HG03045 (cell line): ENCODE data around the gene COL18A1.
"Not testable (repeated sequence)": the region's sequence is repeated elsewhere in the genome, so short reads cannot be mapped to it uniquely, and the experiment has no call there.

ENCODE experiments used
- ATAC-seq: cut with Tn5 transposase; IDR thresholded peaks from one replicate; pipeline ENCODE4 v1.9.1; 2021; ENCODE audit warnings: mild to moderate bottlenecking, moderate library complexity; ENCODE audit not compliant: unreplicated experiment

The COL18A1 gene

DNA sequence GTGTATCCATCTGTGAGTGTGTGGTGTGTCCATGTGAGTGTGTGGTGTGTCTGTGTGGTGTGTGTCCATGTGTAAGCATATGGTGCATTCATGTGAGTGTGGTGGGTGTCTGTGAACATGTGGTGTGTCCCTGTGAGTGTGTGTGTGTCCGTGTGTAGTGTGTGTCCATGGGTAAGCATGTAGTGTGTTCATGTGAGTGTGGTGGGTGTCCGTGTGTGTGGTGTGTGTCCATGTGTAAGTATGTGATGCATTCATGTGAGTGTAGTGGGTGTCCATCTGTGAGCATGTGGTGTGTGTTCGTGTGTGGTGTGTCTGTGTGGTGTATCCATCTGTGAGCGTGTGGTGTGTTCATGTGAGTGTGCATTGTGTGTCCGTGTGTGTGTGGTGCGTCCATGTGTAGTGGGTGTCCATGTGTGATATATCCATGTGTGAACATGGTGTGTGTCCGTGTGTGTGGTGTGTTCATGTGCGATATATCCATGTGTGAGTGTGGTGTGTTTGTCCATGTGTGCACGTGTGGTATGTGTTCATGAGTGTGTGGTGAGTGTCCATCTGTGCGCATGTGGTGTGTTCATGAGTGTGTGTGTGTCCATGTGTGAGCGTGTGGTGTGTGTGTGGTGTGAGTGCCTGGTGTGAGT lies 124.9 kb downstream of the COL18A1 start:
- ATAC-seq, result no peak

GRCh38 chr21:45530423-45531113 lies 125.6 kb downstream of the COL18A1 start:
- ATAC-seq, result no peak

GRCh38 chr21:45531114-45531392 lies 126.1 kb downstream of the COL18A1 start:
- not testable (repeated sequence) for ATAC-seq

DNA sequence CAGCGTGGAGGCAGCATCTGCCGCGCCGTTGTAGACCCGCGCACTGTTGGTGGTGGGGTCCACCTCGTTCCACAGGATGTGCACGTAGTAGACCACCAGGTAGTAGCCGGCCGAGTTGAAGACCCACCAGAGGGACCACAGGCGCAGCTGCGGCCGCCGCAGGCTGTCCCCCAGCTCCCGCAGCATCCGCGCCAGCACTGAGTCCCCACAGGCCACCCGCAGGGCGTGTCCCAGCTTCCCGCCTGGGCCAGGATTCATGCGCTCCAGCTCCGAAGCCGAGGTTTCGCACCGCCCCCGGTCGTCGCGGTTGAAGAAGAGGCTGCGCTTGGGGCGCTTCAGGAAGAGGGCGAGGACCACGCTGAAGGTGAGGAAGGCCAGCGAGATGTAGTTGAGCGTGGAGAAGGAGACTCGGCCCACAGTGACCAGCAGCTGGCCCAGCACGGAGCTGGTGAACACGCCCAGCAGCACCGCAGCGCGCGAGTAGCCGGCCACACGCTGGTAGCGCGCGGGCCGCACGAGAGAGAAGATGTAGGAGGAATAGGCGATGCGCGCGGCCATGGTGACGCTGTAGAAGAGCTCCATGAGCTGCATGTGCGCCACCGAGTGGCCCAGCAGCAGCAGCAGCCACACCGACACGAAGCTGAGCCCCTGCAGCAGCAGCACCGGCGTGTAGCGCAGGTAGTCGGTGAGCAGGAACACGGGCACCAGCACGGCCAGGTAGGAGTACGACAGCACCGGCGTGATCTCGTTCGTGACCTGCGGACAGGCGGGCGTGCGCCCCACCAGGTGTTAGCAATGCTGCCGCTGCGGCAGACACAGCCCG lies 126.6 kb downstream of the COL18A1 start:
- no peak for ATAC-seq

DNA sequence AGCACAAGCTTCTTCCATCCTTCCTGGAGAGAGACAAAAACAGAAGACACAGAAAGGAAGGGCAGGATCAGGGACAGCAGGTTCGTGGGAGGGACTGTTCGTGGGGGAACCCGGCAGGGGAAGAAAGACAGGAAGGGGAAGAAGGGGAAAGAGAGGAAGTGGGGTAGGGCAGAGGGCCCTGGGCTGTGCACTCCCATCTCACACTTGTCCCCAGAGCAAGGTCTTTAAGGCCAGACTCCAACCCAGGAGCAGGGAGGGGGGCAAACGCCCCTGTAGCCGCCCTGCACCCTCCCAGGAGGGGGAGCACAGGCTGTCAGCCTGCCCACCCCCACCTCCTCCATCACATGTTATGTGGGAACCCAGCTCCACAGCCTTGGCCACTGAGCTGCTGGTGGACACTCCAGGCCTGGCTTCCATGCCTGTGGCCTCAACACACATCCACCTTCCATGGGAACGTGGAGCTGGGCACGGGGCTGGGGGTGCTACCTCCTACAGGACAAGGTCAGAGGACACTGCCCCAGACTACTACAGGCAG lies 127.9 kb downstream of the COL18A1 start:
- ATAC-seq, result no peak

- no peak for ATAC-seq
These were observed 128.4 kb downstream of the COL18A1 start for GRCh38 chr21:45533361-45533845.

GRCh38 chr21:45533846-45534635 lies 129.1 kb downstream of the COL18A1 start:
- ATAC-seq, result no peak

- ATAC-seq, result no peak
These were observed 129.8 kb downstream of the COL18A1 start for GRCh38 chr21:45534636-45535331.

- ATAC-seq, result no peak
These were observed 130.5 kb downstream of the COL18A1 start for GRCh38 chr21:45535341-45536081.

DNA sequence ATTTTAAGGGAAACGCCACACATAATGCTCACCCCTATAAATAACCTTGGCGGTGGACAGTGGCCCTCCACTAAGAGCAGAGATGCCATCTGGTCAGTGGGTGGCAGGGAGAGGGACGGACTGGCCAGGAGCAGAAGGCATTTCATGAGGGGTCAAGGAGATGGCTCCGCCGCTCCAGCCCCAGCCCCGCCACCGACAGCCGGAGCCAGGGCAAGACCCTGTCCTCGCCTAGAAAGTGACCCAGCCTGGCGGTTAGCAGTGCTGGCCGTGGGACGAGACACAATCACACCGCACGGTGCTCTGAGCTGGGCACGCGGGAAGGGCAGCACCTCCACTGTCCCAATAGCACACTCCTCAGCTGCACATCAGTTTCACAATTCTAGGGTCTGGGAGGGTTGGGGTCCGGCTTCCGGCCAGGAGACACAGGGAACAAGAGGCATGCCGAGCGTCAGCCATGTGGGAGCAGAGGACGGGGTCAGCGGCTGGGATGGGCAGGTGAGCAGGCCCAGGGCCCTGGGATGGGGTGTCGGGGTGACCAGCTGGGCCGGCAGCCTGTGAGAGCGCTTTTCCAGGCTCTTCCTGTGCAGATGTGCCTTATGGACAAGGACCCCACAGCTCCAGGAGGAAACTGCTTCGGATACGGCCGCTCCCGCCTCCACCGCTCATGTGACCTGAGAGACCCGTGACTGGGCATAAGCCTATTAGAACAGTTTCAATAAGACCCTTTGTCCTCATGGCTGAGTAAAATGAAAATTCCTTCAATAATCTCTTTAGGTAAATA lies 131.5 kb downstream of the COL18A1 start:
- no peak for ATAC-seq

GRCh38 chr21:45537111-45537745 lies 132.3 kb downstream of the COL18A1 start:
- no peak for ATAC-seq

DNA sequence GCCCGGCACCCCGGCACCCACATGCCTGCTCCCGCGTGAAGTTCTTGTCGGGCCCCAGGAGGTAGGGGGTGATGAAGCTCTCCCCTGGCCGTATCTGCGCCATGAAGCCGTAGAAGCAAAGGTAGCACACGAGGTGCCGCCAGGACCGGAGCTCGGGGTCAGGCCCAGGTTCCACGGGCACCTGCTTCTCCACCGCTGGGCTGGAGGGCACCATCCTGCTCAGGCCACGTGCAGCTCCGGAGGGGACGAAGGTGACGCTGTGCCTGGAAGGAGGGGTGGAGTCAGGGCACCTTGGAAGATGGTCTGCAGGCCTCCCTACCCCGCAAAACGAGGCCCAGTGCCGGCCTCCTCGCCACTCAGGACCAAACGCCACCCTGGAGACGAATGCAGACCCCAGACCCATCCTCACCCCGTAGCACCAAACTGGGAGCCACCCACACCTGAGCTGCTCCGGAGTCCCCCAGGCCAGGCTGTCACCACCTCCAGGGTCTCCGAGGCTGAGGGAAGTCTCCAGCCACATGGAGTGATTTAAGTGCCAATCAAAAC lies 132.9 kb downstream of the COL18A1 start:
- no peak for ATAC-seq

- ATAC-seq, result no peak
These were observed 133.5 kb downstream of the COL18A1 start for GRCh38 chr21:45538381-45539045.

DNA sequence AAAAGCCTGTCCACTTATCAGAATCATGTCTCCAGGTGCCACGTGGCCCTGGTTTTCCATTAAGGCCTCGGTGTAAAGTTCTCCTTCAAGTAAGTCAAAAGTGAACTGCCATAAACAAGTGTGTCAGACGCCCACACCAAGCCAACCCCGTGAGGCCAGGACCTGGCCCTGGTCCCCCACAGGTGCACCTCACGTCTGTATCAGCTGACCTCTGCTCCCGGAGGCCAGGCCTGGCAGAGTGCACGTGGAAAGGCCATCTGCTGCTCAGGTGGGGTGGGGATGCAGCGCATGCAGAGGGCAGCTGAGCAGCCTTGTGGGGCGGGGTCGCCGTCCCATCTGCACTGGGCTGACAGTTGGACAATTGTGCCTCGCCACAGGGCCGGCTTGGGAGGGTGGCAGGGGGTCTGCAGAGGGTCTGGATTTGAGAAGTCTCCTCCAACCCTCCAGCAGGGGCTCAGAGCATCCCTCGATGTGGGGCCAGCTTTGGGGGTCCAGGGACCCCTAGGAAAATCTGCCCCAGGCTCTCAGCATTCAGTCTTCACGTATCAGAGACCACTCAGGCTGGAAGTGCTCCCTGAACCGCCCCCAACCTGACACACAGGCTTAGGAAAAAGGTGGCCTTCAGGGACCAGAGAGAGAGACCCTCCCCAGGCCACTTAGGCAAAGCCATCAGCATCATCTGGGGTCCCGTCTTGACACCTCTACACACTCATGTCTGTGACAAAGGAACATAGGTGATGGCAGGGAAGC lies 134.3 kb downstream of the COL18A1 start:
- no peak for ATAC-seq

- ATAC-seq, result no peak
These were observed 135.0 kb downstream of the COL18A1 start for GRCh38 chr21:45539796-45540600.

DNA sequence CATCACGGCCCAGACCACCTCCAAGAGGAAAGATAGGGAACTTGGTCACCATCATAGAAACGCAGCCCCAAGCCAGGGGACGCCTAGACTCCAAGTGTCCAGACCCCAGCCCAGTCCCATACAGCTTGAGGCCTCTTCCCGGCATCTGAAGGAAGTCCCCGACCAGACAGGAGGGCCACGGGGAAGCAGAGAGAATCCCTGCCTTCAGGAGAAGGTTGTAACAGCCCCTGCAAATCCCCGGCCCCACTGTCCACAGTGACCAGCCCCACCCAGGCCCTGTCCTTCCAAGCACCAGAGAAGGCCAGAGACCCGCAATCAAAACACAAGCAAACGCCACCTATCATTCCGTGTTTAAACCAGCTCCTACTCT lies 135.6 kb downstream of the COL18A1 start:
- no peak for ATAC-seq
